Activated naive CD4-positive, alpha-beta T cell treated with Interleukin-2 at 50 U/mL for 16 hours (primary cell): Measurements from ENCODE around the gene S1PR1.
A peak's percentile ranks its signal among the peaks of the same experiment; 100 is the strongest.

Source experiments
- DNase-seq: peaks from one replicate; pipeline ENCODE4 v3.0.0-alpha.2; 2020

Gene S1PR1

DNA sequence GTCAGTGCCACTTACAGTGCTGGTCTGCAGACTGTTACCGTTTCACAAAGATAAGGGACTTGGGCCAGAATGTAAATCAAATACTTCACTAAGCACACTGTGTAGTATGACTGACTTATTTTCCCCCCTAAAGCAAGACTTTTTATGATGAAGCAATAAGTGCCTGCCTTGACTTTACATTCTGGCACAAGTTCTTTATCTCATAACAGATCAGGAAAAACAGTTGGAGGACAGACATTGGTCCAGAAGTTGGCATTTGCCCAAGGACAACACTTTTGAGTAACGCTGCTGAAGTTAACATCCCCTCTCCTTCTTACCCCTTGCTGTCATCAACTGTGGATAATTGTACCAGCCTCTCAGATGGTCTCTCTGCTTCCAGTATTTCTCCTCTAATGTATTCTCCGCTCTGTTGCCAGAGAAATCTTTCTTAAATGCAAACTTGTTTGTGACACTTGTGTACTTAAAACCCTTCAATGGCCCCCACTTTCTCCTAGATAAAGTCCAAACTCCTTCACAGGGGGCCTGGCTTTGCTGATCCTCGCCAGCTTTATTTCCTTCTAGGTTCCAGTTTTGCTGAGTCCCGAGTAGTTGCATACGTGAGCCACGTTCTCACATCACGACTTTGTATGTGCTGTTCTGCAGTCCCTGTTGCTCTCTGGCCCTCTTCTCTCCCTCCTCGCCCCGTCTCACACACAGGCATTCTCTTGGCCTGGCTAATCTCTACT lies 45.7 kb downstream of the S1PR1 start:
- no peak for DNase-seq

DNA sequence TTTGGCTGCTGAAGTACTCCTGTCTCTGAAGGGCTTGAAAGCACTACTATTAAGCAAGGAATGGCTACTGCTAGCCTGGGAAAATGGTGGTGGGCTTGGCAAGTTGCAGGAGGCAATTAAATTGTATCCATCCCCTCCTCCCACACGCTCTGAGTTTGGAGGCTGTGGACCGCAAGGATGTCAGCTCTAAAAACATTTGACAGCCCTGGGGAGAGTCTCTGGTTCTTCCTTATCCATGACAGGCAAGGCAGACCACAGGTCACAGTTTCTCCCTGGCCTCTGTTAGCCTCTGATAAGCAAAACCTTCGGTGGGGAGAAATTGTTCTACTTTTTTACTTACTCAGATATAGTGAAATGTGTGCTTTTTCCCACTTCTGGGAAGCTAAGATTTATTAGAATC lies 46.6 kb downstream of the S1PR1 start:
- no peak for DNase-seq

GRCh38 chr1:101284021-101284420 lies 47.2 kb downstream of the S1PR1 start:
- DNase-seq = peak; percentile 55

DNA sequence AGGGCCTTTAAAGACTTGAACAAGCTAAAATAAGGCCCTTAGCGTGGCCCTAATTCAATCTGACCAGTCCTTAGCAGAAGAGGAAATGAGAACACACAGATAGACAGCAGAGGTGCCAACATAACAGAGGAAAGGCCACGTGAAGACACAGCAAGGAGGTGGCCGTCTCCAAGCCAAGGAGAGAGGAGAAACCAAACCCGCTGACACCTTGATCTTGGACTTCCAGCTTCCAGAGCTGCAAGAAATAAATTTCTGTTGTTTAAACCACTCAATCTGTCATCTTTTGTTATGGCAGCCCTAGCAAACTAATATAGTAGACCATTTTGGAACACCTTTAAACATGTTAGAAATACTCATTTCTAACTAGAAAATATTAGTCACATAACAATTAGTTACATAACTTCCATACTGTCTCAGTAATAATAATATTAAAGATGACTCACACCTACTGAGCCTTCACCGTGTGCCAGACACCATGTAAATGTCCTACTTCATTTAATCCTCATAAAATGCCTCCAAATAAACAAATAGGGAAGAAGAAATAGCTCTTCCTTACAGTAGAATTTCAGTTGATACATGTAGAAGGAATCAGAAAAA lies 47.9 kb downstream of the S1PR1 start:
- DNase-seq = no peak

- DNase-seq = no peak
These were observed 49.2 kb downstream of the S1PR1 start for GRCh38 chr1:101285922-101286570.

DNA sequence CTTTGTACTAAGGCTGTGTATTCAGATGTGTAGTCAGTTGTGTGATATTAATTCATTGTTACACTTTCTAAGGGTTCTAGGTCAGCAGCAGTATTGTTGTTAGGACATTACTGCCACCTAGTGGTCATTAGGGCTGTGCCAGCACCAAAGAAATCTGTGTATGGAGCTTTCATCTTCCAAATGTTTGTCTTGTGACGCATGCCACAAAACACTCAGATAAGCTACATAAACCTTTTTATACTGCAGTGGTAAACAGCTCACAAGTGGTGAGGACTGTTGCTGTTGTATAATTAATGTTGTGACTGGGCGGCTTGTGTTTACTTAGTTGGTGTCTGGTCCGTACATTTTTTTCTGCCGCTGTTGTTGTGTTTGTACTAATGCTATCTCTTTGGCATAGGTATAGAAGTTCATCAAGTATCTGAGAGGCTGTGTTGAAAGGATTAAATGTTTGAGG lies 51.7 kb downstream of the S1PR1 start:
- DNase-seq = peak; percentile 65

DNA sequence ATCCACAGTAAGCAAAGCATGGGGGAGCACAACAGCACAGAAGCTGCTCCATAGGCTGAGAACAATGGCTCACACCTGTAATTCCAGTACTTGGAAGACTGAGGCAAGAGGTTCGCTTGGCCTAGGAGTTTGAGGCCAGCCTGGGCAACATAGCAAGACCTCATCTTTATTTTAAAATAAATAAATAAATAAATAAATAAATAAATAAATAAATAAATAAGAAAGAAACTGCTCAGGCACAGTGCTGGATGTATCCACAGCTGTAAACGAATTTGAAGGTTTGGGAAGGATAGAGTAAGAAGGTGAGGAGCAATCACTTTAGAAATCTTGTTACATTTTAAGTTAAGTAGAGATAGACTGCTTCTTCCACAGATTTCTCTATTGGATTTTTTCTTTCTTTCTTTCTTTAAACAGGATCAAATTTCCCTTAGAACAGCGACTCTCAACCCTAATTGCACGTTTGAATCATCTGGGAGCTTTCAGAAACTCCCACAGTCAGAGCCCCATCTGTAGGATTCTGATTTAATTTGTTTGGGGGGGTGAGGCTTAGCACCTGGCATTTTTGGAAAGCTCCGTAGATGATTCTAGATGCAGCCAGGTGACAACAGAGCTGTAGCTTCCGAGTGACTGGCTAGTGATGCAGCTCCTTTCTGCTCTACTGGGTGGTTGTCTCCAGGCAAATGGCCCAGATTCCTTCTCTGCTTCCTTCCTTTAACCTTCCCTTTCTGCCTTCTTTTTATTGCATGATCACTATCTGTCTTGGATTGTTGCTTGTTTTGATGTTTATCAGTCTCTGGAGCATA lies 53.5 kb downstream of the S1PR1 start:
- DNase-seq = no peak
